Measurements from ENCODE around the gene RTL10.

Gene RTL10
- long read RNA-seq, donor 1, full-length matches to known transcripts, result 5 of 5 reads
- long read RNA-seq, donor 1, partial matches to known transcripts, result 0 of 5 reads
- long read RNA-seq, donor 1, other reads (novel, unspliced or antisense), result 0 of 5 reads
- long read RNA-seq, donor 2, full-length matches to known transcripts, result 4 of 4 reads
- long read RNA-seq, donor 2, partial matches to known transcripts, result 0 of 4 reads
- long read RNA-seq, donor 2, other reads (novel, unspliced or antisense), result 0 of 4 reads
- long read RNA-seq, donor 3, result 0 reads
- long read RNA-seq, donor 4, full-length matches to known transcripts, result 12 of 12 reads
- long read RNA-seq, donor 4, partial matches to known transcripts, result 0 of 12 reads
- long read RNA-seq, donor 4, other reads (novel, unspliced or antisense), result 0 of 12 reads
- long read RNA-seq, donor 5, full-length matches to known transcripts, result 8 of 8 reads
- long read RNA-seq, donor 5, partial matches to known transcripts, result 0 of 8 reads
- long read RNA-seq, donor 5, other reads (novel, unspliced or antisense), result 0 of 8 reads
- long read RNA-seq, donor 6, full-length matches to known transcripts, result 8 of 8 reads
- long read RNA-seq, donor 6, partial matches to known transcripts, result 0 of 8 reads
- long read RNA-seq, donor 6, other reads (novel, unspliced or antisense), result 0 of 8 reads
- long read RNA-seq, donor 7, full-length matches to known transcripts, result 15 of 49 reads
- long read RNA-seq, donor 7, partial matches to known transcripts, result 34 of 49 reads
- long read RNA-seq, donor 7, other reads (novel, unspliced or antisense), result 0 of 49 reads
- long read RNA-seq, donor 8, full-length matches to known transcripts, result 12 of 12 reads
- long read RNA-seq, donor 8, partial matches to known transcripts, result 0 of 12 reads
- long read RNA-seq, donor 8, other reads (novel, unspliced or antisense), result 0 of 12 reads

DNA sequence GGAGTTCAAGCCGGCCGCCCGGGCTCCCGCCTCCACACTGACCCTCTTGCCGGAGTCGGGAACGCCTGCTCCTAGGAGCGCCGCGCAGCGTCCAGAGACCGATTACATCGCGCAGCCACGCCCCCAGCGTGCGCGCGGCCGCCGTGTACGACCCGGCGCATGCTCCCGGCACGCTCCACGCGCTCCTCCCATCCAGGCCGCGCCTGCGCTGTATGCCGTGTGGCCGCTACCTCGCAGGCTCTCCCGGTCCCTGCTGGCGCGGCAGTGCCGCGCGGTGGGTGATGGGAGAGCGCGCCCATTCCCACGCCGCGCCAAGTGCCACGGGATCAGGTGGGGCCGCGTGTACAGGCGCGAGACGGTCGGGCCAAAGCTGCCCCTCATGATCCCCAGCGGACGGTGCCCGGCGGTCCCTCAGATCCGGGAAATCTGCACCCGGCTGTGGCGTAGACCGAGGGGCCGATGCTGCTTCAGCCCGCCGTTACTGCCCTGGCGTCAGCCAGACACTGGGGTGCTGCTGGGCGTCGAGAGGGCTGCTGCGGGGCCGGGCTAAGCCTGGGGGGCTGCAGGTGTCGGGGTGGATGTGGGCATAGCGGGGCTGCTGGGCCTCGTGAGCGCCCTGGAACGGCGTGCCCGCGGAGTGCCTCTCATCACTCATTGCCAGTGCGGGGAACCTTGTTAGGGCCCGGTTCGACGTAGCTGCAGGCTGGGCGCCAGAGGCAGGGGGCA lies at the start of gene RTL10, which contains the start of gene GNB1L:
TSS of gene RTL10 (minus strand) at position 97 of the 726 bp plus-strand sequence. CDS start 2,613 bp downstream, outside the sequence.
TSS of gene GNB1L (minus strand) at position 97 of the 726 bp plus-strand sequence. CDS start 33,519 bp downstream, outside the sequence.
- DNase-seq, result peak; percentile 96

DNA sequence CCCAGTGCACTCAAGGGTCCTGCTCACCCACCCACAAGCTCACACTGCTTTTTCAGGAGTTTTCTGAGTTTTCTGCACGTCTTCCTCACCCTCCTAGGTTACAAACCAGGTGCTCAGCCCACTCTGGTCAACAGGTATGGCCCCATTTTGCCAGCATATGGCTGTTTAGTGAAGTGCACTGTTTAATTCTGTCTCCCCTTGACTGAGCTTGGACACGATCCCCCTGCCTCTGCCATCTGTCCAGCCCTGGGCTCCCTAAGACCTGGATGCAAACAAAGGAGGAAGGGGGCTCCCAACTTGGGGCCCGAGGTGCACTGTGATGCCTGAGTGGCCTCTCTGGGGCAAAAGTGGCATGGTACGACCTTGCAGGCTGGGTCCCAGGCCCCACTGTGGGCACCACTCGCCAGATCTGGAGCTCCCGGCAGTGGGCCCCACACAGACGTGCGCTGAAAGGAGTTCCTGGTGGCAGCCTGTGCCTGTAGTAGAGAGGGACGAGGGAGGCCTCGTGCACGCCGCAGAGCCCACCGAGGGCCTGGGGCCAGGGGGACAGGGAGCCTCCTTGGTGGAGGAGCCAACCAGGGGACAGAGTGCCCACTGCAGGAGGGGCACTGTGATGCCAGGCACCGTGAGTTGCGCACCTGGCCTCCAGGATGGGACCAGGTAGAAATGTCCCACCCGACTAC lies 49.6 kb upstream of the RTL10 start:
- peak; percentile 29 for DNase-seq

GRCh38 chr22:19903513-19903912 lies 48.8 kb upstream of the RTL10 start:
- no peak for DNase-seq

DNA sequence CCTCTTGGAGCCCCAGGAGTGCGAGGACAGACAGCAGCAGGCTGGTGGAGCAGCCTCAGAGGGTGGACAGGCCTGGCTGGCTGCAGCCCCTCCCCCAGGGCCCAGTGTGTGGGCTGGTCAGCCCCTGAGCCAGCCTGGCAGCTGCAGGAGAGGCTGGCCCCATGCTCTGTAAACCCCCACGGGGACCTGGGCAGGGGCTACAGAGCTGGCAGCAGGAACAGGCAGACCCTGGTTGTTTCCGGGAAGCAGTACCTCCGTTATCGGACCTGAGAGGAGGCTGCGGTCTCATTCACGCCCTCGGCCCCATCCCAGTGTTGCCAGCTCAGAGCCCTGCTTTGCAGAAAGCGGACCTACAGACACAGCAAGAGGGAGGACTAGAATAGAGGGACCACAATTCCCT lies 48.4 kb upstream of the RTL10 start:
- DNase-seq, result peak; percentile 60

GRCh38 chr22:19902245-19902715 lies 47.6 kb upstream of the RTL10 start:
- no peak for DNase-seq

DNA sequence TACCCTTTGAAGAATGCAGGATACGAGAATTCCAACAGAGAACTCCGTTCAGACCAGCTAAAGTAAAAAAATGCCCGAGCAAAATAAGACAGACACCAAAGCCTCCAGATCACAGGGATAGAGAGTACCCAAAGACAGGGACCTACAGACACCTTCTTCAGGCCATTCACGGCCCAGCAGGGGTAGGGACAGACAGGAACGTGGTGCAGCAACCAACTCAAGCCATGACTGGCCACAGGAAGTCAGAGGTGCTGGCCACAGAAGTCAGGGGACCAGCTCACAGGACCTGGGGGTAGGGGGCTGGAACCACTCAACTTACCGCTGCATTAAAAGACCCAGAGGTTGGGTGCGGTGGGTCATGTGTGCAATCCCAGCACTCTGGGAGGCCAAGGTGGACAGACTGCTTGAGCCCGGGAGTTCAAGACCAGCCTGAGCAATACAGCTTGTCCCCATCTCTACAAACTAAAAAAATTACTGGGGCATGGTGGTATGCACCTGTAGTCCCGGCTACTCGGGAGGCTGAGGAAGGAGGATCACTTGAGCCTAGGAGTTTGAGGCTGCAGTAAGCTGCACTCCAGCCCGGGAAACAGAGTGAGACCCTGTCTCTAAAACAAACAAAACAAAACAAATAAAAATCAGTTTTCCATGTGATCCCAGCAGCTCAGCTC lies 47.0 kb upstream of the RTL10 start:
- DNase-seq, result no peak

DNA sequence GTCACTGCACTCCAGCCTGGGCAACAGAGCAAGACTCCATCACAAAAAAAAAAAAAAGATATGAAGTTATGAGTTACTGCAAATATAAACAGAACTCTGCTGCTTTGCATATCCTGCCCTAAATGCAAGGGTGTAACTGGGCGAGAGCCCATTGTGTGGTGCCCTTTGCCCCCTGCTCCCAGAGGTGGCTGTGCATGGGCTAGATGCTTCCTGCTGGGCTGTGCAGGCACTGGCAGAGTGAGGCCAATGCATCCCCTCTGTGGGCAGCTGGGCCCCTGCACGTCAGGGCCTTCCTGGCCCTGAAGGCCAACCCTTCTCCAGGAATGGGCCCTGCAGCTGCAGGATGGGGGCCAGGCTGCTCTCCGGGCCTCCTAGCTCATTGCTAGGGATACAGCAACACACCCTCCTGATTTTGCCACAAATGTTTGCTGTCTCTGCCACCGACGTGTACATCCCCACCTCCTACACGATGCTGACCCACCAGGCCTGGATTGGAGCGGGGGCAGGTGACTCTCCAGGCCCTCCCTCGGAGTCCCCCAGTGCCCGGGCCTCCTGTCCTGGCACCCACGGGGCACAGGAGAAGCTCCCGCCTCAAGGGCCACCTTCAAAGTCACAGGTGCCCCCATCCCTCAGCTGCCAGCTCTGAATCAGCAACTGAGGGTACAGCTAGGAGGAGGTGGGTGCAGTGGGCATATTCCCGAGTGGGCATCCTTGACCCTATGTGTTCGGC lies 46.2 kb upstream of the RTL10 start:
- DNase-seq, result no peak

DNA sequence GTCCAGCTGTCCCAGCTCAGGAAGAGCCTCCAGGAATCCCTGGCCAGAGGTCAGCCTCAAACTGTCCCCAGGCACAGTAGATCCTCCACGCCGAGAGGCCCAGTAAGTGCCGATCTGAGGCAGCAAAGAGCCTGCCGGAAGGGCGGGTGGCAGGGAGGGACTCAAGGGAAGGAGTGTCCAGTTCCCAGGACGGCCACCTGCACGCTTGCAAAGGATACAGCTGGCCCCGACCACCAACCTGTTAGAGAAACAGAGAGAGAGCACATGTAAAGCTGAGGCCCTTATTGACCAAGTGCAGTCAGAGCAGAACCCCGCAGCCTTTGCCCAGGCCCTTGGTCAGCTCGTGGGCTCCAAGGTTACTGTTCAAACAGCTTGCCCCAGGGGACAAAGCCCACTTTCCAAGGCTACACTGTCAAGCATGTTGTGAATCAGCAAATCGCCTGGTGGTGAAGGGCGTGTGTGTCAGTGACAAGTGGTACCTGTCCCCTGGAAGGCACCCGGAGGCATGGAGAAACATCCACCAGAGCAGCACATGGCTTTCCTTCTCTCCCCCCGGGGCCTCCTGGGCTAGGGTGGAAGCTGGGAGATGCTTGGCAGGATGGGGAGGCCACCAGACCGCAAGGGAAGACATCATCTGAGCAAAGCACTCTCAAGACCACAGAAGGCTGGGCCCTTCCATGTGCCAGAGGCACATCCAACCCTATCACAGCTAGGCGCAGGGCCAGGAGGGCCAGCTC lies 44.3 kb upstream of the RTL10 start:
- DNase-seq, result no peak

- no peak for DNase-seq
Observed at GRCh38 chr22:19898145-19898544, 43.5 kb upstream of the RTL10 start.

- DNase-seq, result no peak
Observed at GRCh38 chr22:19897726-19898125, 43.1 kb upstream of the RTL10 start.

DNA sequence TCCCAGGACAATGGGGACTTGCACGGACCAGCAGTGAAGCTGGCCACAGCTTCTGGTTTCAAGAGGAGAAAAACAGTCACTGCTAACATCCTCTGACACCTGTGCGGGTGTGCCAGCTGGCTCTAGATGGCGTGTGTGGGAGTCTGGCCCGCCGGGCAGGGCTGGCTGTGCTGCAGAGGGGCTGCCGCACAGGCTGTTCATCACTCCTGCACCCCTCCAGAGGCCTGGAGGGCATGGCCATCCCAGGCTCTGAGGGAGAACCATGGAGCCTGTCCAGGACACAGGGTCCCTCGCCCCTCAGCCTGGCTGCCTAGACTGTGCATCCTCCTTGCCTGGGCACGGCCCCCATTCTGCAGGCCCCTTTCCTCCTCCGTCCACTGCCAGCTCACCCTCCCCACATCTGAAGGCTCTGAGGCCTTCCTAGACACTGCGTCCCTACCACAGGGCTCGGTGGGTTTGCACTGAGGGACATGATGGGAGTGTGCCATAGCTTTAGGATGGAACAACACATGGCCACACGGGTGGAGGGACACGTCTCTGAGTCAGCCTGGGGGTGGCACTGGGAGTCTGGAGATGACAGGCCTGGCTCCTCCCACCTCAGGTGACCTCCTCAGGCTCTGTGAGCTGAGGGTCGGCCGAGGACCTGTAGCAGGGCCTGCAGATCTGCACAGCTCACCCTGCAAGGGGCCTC lies 42.1 kb upstream of the RTL10 start:
- DNase-seq, result no peak

GRCh38 chr22:19895160-19895849 lies 40.6 kb upstream of the RTL10 start:
- no peak for DNase-seq

DNA sequence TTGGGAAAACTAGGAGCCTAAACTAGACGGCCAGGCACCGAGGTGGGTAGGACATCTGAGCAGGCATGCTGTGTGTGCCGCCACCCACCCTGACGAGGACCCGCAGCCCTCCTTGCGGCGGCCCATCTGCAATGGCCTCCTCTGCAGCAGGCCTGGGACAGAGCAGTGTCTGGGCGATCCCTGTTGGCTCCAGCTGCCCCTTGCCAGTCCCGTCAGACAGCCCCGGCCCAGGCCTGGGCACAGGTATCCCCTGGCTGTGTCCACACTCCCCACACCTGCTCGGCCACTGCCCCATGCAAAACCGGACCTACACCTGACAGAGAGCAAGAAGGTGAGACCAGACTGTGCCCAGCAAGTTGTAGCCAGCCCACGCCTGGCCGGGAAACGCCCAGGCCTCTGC lies 38.7 kb upstream of the RTL10 start:
- no peak for DNase-seq

GRCh38 chr22:19892925-19893324 lies 38.3 kb upstream of the RTL10 start:
- no peak for DNase-seq

DNA sequence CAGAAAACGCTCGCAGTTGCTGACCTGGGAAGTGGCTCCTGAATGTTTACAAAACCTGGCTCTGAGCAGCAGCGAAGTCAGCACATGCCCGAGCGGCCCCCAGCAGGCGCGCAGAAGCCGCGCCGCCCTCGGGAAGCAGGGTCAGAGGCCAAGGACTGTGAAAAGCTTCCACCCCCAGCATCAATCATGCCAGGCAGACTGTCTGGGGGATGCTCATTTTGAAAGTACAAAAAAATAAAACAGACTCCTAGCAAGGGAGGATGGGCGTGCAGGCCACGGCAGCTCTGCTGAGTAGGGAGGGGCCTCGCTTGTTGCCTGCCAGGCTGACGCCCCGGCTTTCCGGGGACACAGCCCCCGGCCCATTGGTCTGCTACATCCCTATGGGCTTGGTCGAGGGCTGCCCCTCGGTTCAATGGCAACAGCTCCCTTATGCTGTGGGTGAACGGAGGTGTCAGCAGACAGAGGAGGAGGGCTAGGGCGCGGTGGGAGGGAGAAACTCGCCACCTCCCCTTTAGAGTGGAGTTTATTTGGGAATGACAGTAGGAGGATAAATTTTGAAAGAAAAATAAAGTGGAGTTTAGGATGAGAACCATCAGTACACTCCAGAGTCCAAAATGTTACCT lies 37.7 kb upstream of the RTL10 start:
- no peak for DNase-seq

GRCh38 chr22:19891317-19892256 lies 36.9 kb upstream of the RTL10 start:
- DNase-seq, result peak; percentile 62

Measured in right kidney (tissue), 9 donors.